WTC11 (cell line): ENCODE results near the gene DDIAS. TPM values are rescaled to one million over a fixed set of nuclear protein-coding genes. Genes with fewer than 3 reads are reported as not detected.
A peak's percentile ranks its signal among the peaks of the same experiment; 100 is the strongest.

Source experiments
- ATAC-seq: fragments of 200-7000 bp; cut with Tn5 transposase; 2 replicates; pipeline ENCODE4 v1.10.0; 2021; ENCODE audit warnings: mild to moderate bottlenecking, moderate library complexity
- Bru-seq: library from RNA; stranded (reverse); fragments of 400-500 nt; gene quantifications from one replicate; lab custom pipeline; 2021; lab: Mats Ljungman, UMichigan
- CTCF ChIA-PET: fragments of 300-600 bp; sonication (Branson Sonifier 250); formaldehyde crosslinking; loops from one replicate; lab custom pipeline; 2021; ENCODE audit warnings: antibody characterized with exemption; lab: Charles Lee
- POLR2A ChIA-PET: fragments of 350-600 bp; sonication (Branson Sonifier 250); formaldehyde crosslinking; loops from one replicate; lab custom pipeline; 2021; ENCODE audit warnings: antibody characterized with exemption; lab: Charles Lee
- DNase-seq: peaks from one replicate; pipeline ENCODE4 v3.0.0; 2021; ENCODE audit warnings: low spot score
- H3K27ac Mint-ChIP-seq: 2 replicates; pipeline ENCODE4 v1.8.0; 2021; ENCODE audit warnings: mixed read lengths
- H3K27me3 Mint-ChIP-seq: 2 replicates; pipeline ENCODE4 v1.8.0; 2021; ENCODE audit warnings: low read depth, mild to moderate bottlenecking, moderate library complexity, mixed read lengths
- H3K36me3 Mint-ChIP-seq: 2 replicates; pipeline ENCODE4 v1.8.0; 2021; ENCODE audit warnings: mixed read lengths
- H3K4me1 Mint-ChIP-seq: 2 replicates; pipeline ENCODE4 v1.8.0; 2022; ENCODE audit warnings: mixed read lengths
- H3K4me3 Mint-ChIP-seq: 2 replicates; pipeline ENCODE4 v1.8.0; 2021; ENCODE audit warnings: mild to moderate bottlenecking, moderate library complexity, mixed read lengths
- H3K9me3 Mint-ChIP-seq: 2 replicates; pipeline ENCODE4 v1.8.0; 2021; ENCODE audit warnings: mixed read lengths
- ATF1 ChIP-seq: sonication (generic); formaldehyde crosslinking; IDR thresholded peaks from 2 replicates; pipeline ENCODE4 v1.8.1; 2023; ENCODE audit warnings: mild to moderate bottlenecking, moderate library complexity, missing genetic modification reagents
- GRHL2 ChIP-seq: fragments of 250-450 bp; sonication (Bioruptor Pico); IDR thresholded peaks from 2 replicates; pipeline ENCODE4 v1.8.0; 2022; ENCODE audit warnings: mild to moderate bottlenecking, moderate library complexity; ENCODE audit not compliant: insufficient replicate concordance, severe bottlenecking
- IRF2 ChIP-seq: sonication (generic); formaldehyde crosslinking; IDR thresholded peaks from 2 replicates; pipeline ENCODE4 v1.8.0; 2022; ENCODE audit warnings: low read depth, missing genetic modification reagents, borderline replicate concordance
- JAZF1 ChIP-seq: fragments of 250-450 bp; sonication (Bioruptor Pico); IDR thresholded peaks from 2 replicates; pipeline ENCODE4 v1.9.0; 2021; ENCODE audit warnings: moderate library complexity, mild to moderate bottlenecking, inconsistent platforms
- MYBL2 ChIP-seq: sonication (generic); formaldehyde crosslinking; IDR thresholded peaks from 2 replicates; pipeline ENCODE4 v1.8.1; 2023; ENCODE audit warnings: mild to moderate bottlenecking, moderate library complexity, missing genetic modification reagents
- NFE2L1 ChIP-seq: sonication (generic); formaldehyde crosslinking; IDR thresholded peaks from 2 replicates; pipeline ENCODE4 v1.8.1; 2023; ENCODE audit warnings: missing genetic modification reagents
- NR3C1 ChIP-seq: sonication (generic); formaldehyde crosslinking; conservative IDR thresholded peaks from 2 replicates; pipeline ENCODE4 v1.8.1; 2023; ENCODE audit warnings: low read depth, mild to moderate bottlenecking, missing genetic modification reagents
- OVOL2 ChIP-seq: fragments of 250-450 bp; sonication (Bioruptor Pico); IDR thresholded peaks from 2 replicates; pipeline ENCODE4 v1.9.0; 2021; ENCODE audit warnings: mild to moderate bottlenecking, borderline replicate concordance
- PREB ChIP-seq: sonication (generic); formaldehyde crosslinking; IDR thresholded peaks from 2 replicates; pipeline ENCODE4 v1.8.1; 2022; ENCODE audit warnings: mild to moderate bottlenecking, missing genetic modification reagents, moderate library complexity, borderline replicate concordance
- PRRX2 ChIP-seq: fragments of 250-450 bp; sonication (Bioruptor Pico); IDR thresholded peaks from 2 replicates; pipeline ENCODE4 v1.8.0; 2021; ENCODE audit warnings: mild to moderate bottlenecking
- RELA ChIP-seq: sonication (generic); formaldehyde crosslinking; IDR thresholded peaks from 2 replicates; pipeline ENCODE4 v1.8.1; 2022; ENCODE audit warnings: missing genetic modification reagents, mild to moderate bottlenecking, borderline replicate concordance
- SOX15 ChIP-seq: fragments of 250-450 bp; sonication (Bioruptor Pico); IDR thresholded peaks from 2 replicates; pipeline ENCODE4 v1.9.0; 2021; ENCODE audit warnings: mild to moderate bottlenecking
- TCF7 ChIP-seq: sonication (generic); formaldehyde crosslinking; IDR thresholded peaks from 2 replicates; pipeline ENCODE4 v1.8.0; 2022; ENCODE audit warnings: mild to moderate bottlenecking, low read depth, missing genetic modification reagents, moderate library complexity
- ZNF232 ChIP-seq: sonication (generic); formaldehyde crosslinking; IDR thresholded peaks from 2 replicates; pipeline ENCODE4 v1.8.0; 2022; ENCODE audit warnings: mild to moderate bottlenecking, missing genetic modification reagents
- ZNF281 ChIP-seq: sonication (generic); formaldehyde crosslinking; IDR thresholded peaks from 2 replicates; pipeline ENCODE4 v1.8.0; 2023; ENCODE audit warnings: mild to moderate bottlenecking, missing genetic modification reagents
- ZNF416 ChIP-seq: fragments of 250-450 bp; sonication (Bioruptor Pico); IDR thresholded peaks from 2 replicates; pipeline ENCODE4 v1.9.0; 2021; ENCODE audit warnings: mild to moderate bottlenecking, inconsistent platforms
- ZNF532 ChIP-seq: fragments of 250-450 bp; sonication (Bioruptor Pico); IDR thresholded peaks from 2 replicates; pipeline ENCODE4 v1.9.0; 2021; ENCODE audit warnings: mild to moderate bottlenecking, borderline replicate concordance
- ZNF671 ChIP-seq: fragments of 250-450 bp; sonication (Bioruptor Pico); IDR thresholded peaks from 2 replicates; pipeline ENCODE4 v1.8.0; 2021; ENCODE audit warnings: mild to moderate bottlenecking
- long read RNA-seq, 3 experiments: library from RNA in 1 of 3; library from capped mRNA in 1 of 3; library from polyadenylated mRNA in 1 of 3; unstranded in 2 of 3; stranded (forward) in 1 of 3; transcript quantifications; one replicate each; pipeline ENCODE4 v2.0.0, GENCODE V29; 2021
- total RNA-seq: library from RNA; stranded (reverse); gene quantifications from 3 replicates; pipeline ENCODE4 v1.2.3, GENCODE V29; 2021
- TF ChIP-seq, protein P1 (sequence below): sonication (generic); formaldehyde crosslinking; IDR thresholded peaks from 2 replicates; pipeline ENCODE4 v1.8.1; 2022; ENCODE audit warnings: low read depth, missing genetic modification reagents, borderline replicate concordance
- TF ChIP-seq, protein P2 (sequence below): fragments of 250-450 bp; sonication (Bioruptor Pico); IDR thresholded peaks from 2 replicates; pipeline ENCODE4 v1.9.0; 2021; ENCODE audit warnings: mild to moderate bottlenecking
- TF ChIP-seq, protein P3 (sequence below): sonication (generic); formaldehyde crosslinking; IDR thresholded peaks from 2 replicates; pipeline ENCODE4 v1.8.1; 2022; ENCODE audit warnings: missing genetic modification reagents, borderline replicate concordance
- TF ChIP-seq, protein P4 (sequence below): sonication (generic); formaldehyde crosslinking; IDR thresholded peaks from 2 replicates; pipeline ENCODE4 v1.8.1; 2023; ENCODE audit warnings: mild to moderate bottlenecking, missing genetic modification reagents, moderate library complexity

The DDIAS gene
- total RNA-seq (21.7 to 28.7 TPM (median 22.0 TPM) in 3 replicates), Bru-seq, nascent RNA (percentile 85 among the genes with signal in this experiment)
- long read RNA-seq, experiment 1, transcript DDIAS-202 (5 exons, 607 nt), result minor isoform, 33 of 198 reads
- long read RNA-seq, experiment 1, transcript DDIAS-211 (6 exons, 3,533 nt), result major isoform, 108 of 198 reads
- long read RNA-seq, experiment 1, partial matches to known transcripts, result 26 of 198 reads
- long read RNA-seq, experiment 1, other reads (novel, unspliced or antisense), result 27 of 198 reads
- long read RNA-seq, experiment 2, partial matches to known transcripts, result 17 of 27 reads
- long read RNA-seq, experiment 2, other reads (novel, unspliced or antisense), result 6 of 27 reads
- long read RNA-seq, experiment 3, partial matches to known transcripts, result 0 of 1 reads
- long read RNA-seq, experiment 3, other reads (novel, unspliced or antisense), result 0 of 1 reads

- peak within 1 kb of the TSS; percentile 100 for H3K27ac Mint-ChIP-seq
- H3K9me3 Mint-ChIP-seq, result no peaks in the 10 kb centered on the region
- H3K4me1 Mint-ChIP-seq, result peaks cover 26% of the 10 kb centered on the region
- H3K36me3 Mint-ChIP-seq, result no peaks in the 10 kb centered on the region
- peak within 1 kb of the TSS; percentile 100 for H3K4me3 Mint-ChIP-seq
- CTCF ChIA-PET, result interaction anchor here (0.7 to 3.7 kb wide), 13 partner anchors 23 to 935 kb away, joined by 3 to 85 read pairs (median 4); partner anchors contain the start of genes FAM181B and PCF11
- ATAC-seq (peak; percentile 69), DNase-seq (peak; percentile 96)
- POLR2A ChIA-PET, result interaction anchor here (0.5 to 3.8 kb wide), 10 partner anchors 12 to 385 kb away, joined by 3 to 46 read pairs (median 6); partner anchors contain the start of genes CCDC90B, FAM181B, PCF11 and RAB30
- no peaks in the 10 kb centered on the region; the same call in 1 of the 2 replicates for H3K27me3 Mint-ChIP-seq
- TF ChIP-seq IRF2 (CRISPR knock-in tag) (no peak), MYBL2 (CRISPR knock-in tag) (0 out of 2 replicates have a peak, but pooled peaks have one; percentile 59), JAZF1 (CRISPR knock-in tag) (no peak), TCF7 (no peak), ATF1 (no peak), ZNF671 (CRISPR knock-in tag) (no peak), GRHL2 (CRISPR knock-in tag) (no peak), NFE2L1 (CRISPR knock-in tag) (peak; percentile 20; the same call in 1 of the 2 replicates), ZNF416 (CRISPR knock-in tag) (no peak), ZNF232 (no peak; the same call in 1 of the 2 replicates), RELA (CRISPR knock-in tag) (no peak), PREB (CRISPR knock-in tag) (no peak), ZNF532 (CRISPR knock-in tag) (no peak), ZNF281 (CRISPR knock-in tag) (no peak), OVOL2 (CRISPR knock-in tag) (no peak), NR3C1 (CRISPR knock-in tag) (no peak), SOX15 (CRISPR knock-in tag) (no peak), PRRX2 (CRISPR knock-in tag) (no peak)
- TF ChIP-seq, protein P1, sequence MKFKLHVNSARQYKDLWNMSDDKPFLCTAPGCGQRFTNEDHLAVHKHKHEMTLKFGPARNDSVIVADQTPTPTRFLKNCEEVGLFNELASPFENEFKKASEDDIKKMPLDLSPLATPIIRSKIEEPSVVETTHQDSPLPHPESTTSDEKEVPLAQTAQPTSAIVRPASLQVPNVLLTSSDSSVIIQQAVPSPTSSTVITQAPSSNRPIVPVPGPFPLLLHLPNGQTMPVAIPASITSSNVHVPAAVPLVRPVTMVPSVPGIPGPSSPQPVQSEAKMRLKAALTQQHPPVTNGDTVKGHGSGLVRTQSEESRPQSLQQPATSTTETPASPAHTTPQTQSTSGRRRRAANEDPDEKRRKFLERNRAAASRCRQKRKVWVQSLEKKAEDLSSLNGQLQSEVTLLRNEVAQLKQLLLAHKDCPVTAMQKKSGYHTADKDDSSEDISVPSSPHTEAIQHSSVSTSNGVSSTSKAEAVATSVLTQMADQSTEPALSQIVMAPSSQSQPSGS (CRISPR knock-in tag), result no peak
- TF ChIP-seq, protein P2, sequence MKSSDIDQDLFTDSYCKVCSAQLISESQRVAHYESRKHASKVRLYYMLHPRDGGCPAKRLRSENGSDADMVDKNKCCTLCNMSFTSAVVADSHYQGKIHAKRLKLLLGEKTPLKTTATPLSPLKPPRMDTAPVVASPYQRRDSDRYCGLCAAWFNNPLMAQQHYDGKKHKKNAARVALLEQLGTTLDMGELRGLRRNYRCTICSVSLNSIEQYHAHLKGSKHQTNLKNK (CRISPR knock-in tag), result no peak
- TF ChIP-seq, protein P3, sequence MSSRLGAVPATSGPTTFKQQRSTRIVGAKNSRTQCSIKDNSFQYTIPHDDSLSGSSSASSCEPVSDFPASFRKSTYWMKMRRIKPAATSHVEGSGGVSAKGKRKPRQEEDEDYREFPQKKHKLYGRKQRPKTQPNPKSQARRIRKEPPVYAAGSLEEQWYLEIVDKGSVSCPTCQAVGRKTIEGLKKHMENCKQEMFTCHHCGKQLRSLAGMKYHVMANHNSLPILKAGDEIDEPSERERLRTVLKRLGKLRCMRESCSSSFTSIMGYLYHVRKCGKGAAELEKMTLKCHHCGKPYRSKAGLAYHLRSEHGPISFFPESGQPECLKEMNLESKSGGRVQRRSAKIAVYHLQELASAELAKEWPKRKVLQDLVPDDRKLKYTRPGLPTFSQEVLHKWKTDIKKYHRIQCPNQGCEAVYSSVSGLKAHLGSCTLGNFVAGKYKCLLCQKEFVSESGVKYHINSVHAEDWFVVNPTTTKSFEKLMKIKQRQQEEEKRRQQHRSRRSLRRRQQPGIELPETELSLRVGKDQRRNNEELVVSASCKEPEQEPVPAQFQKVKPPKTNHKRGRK, result no peak
- TF ChIP-seq, protein P4, sequence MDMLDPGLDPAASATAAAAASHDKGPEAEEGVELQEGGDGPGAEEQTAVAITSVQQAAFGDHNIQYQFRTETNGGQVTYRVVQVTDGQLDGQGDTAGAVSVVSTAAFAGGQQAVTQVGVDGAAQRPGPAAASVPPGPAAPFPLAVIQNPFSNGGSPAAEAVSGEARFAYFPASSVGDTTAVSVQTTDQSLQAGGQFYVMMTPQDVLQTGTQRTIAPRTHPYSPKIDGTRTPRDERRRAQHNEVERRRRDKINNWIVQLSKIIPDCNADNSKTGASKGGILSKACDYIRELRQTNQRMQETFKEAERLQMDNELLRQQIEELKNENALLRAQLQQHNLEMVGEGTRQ (CRISPR knock-in tag), result no peak
These were observed at the start of gene DDIAS for GRCh38 chr11:82901165-82901921. Gene DDIAS (plus strand): TSS chr11:82901736. CDS start chr11:82914739, 13,003 bp downstream.
